SK-N-SH (cell line): ENCODE results near the gene TXLNA. TPM values are rescaled to one million over a fixed set of nuclear protein-coding genes. Genes with fewer than 3 reads are reported as not detected.

ENCODE experiments used
- CTCF ChIA-PET: fragments of 300-600, 350-600 bp; formaldehyde crosslinking; extraction: SDS; loops from one replicate; lab custom pipeline; 2021; lab: Yijun Ruan, JAX
- POLR2A ChIA-PET: fragments of 350-600 bp; sonication (Branson Sonifier 250); formaldehyde crosslinking; extraction: SDS; loops from one replicate; lab custom pipeline; 2020; ENCODE audit warnings: antibody characterized with exemption, inconsistent platforms; lab: Yijun Ruan, JAX
- DNase-seq: peaks from one replicate; pipeline ENCODE4 v3.0.0; 2012
- H2AFZ ChIP-seq: fragments of 200-600 bp; sonication (generic); 2 replicates; pipeline ENCODE4 v1.8.1; 2016; ENCODE audit warnings: antibody characterized with exemption, mild to moderate bottlenecking, low read depth
- H3F3A ChIP-seq: fragments of 200-600 bp; sonication (generic); replicated peaks from 2 replicates; pipeline ENCODE3; 2016; ENCODE audit warnings: antibody characterized with exemption, mild to moderate bottlenecking; ENCODE audit not compliant: insufficient read depth
- H3K27ac ChIP-seq, 2 experiments: fragments of 200-500 bp in 1 of 2; fragments of 200-600 bp in 1 of 2; sonication (Bioruptor generic) in 1 of 2; sonication (generic), shearing (Covaris generic) in 1 of 2; 2 replicates each; pipeline versions ENCODE4 v1.5.1 to v1.6.1; 2014 to 2016; ENCODE audit warnings: low read depth in 2 of 2, inconsistent platforms in 1 of 2, low read length in 1 of 2, mild to moderate bottlenecking in 1 of 2, mixed read lengths in 1 of 2
- H3K27me3 ChIP-seq: fragments of 200-600 bp; sonication (generic), shearing (Covaris generic); 2 replicates; pipeline ENCODE4 v1.6.1; 2016; ENCODE audit warnings: mixed run types; ENCODE audit not compliant: insufficient read depth
- H3K36me3 ChIP-seq, 2 experiments: fragments of 200-500 bp in 1 of 2; fragments of 200-600 bp in 1 of 2; sonication (Bioruptor generic) in 1 of 2; sonication (generic) in 1 of 2; replicated peaks in 1 of 2; 2 replicates each; pipeline versions ENCODE3 to v1.5.1; 2014 to 2016; ENCODE audit warnings: low read length in 1 of 2, mild to moderate bottlenecking in 1 of 2; ENCODE audit not compliant: insufficient read depth in 2 of 2, control insufficient read depth in 1 of 2
- H3K4me1 ChIP-seq, 2 experiments: fragments of 200-500 bp in 1 of 2; fragments of 200-600 bp in 1 of 2; sonication (Bioruptor generic) in 1 of 2; sonication (generic), shearing (Covaris generic) in 1 of 2; 2 replicates each; pipeline versions ENCODE4 v1.5.1 to v1.6.1; 2014 to 2016; ENCODE audit warnings: low read depth in 1 of 2, low read length in 1 of 2, mixed run types in 1 of 2; ENCODE audit not compliant: insufficient read depth in 2 of 2, control insufficient read depth in 1 of 2
- H3K4me2 ChIP-seq: fragments of 200-600 bp; sonication (generic), shearing (Covaris generic); 2 replicates; pipeline ENCODE4 v1.6.1; 2017; ENCODE audit warnings: mixed run types
- H3K4me3 ChIP-seq, 2 experiments: fragments of 200-500 bp in 1 of 2; fragments of 200-600 bp in 1 of 2; sonication (Bioruptor generic) in 1 of 2; sonication (generic), shearing (Covaris generic) in 1 of 2; 2 replicates each; pipeline versions ENCODE4 v1.5.1 to v1.8.1; 2014 to 2016; ENCODE audit warnings: low read depth in 2 of 2, inconsistent platforms in 1 of 2, low read length in 1 of 2, mild to moderate bottlenecking in 1 of 2, mixed read lengths in 1 of 2, moderate library complexity in 1 of 2
- H3K79me2 ChIP-seq: fragments of 200-600 bp; sonication (generic); 2 replicates; pipeline ENCODE4 v1.8.1; 2017; ENCODE audit warnings: mild to moderate bottlenecking; ENCODE audit not compliant: insufficient read depth
- H3K9ac ChIP-seq: fragments of 200-600 bp; sonication (generic); 2 replicates; pipeline ENCODE4 v1.6.1; 2017; ENCODE audit warnings: mixed run types
- H3K9me2 ChIP-seq: fragments of 200-600 bp; sonication (generic); 2 replicates; pipeline ENCODE4 v1.6.1; 2017; ENCODE audit warnings: mixed run types
- H3K9me3 ChIP-seq: fragments of 200-600 bp; sonication (generic); 2 replicates; pipeline ENCODE4 v1.6.1; 2017; ENCODE audit warnings: mixed run types, mild to moderate bottlenecking, moderate library complexity
- H4K20me1 ChIP-seq: fragments of 200-600 bp; sonication (generic); 2 replicates; pipeline ENCODE4 v1.6.1; 2017; ENCODE audit warnings: mild to moderate bottlenecking, mixed run types; ENCODE audit not compliant: insufficient read depth
- CHD2 ChIP-seq: fragments of 150-350 bp; IDR thresholded peaks from 2 replicates; pipeline ENCODE4 v1.6.1; 2018; ENCODE audit warnings: low read length; ENCODE audit not compliant: partially characterized antibody
- FOXJ3 ChIP-seq: sonication (generic); formaldehyde crosslinking; IDR thresholded peaks from 2 replicates; pipeline ENCODE4 v1.5.1; 2020; ENCODE audit warnings: mild to moderate bottlenecking, missing genetic modification reagents
- GABPA ChIP-seq: IDR thresholded peaks from 2 replicates; pipeline ENCODE4 v1.4.0; 2012; ENCODE audit warnings: low read depth, mild to moderate bottlenecking
- GATA2 ChIP-seq: sonication (generic); formaldehyde crosslinking; IDR thresholded peaks from 2 replicates; pipeline ENCODE4 v1.5.0; 2020; ENCODE audit warnings: mild to moderate bottlenecking, missing genetic modification reagents
- MAX ChIP-seq: IDR thresholded peaks from 2 replicates; pipeline ENCODE4 v1.4.0; 2012; ENCODE audit warnings: low read depth
- MXI1 ChIP-seq: IDR thresholded peaks from 2 replicates; pipeline ENCODE4 v1.6.1; 2012; ENCODE audit warnings: mild to moderate bottlenecking, low read depth, low read length, improper control_type of control experiment
- PBX3 ChIP-seq: IDR thresholded peaks from 2 replicates; pipeline ENCODE4; 2012
- POLR2AphosphoS5 ChIP-seq: IDR thresholded peaks from 2 replicates; pipeline ENCODE4 v1.6.1; 2012; ENCODE audit warnings: low read depth, low read length
- RAD21 ChIP-seq: IDR thresholded peaks from 2 replicates; pipeline ENCODE4 v1.6.1; 2012; ENCODE audit warnings: mild to moderate bottlenecking, low read length
- RXRA ChIP-seq: IDR thresholded peaks from 2 replicates; pipeline ENCODE4 v1.4.0; 2012; ENCODE audit warnings: low read depth, mild to moderate bottlenecking, borderline replicate concordance
- SIN3A ChIP-seq: IDR thresholded peaks from 2 replicates; pipeline ENCODE4 v1.6.1; 2012; ENCODE audit warnings: low read depth, mild to moderate bottlenecking, low read length, moderate library complexity, borderline replicate concordance
- SMC3 ChIP-seq: IDR thresholded peaks from 2 replicates; pipeline ENCODE4 v1.6.1; 2012; ENCODE audit warnings: low read depth, low read length, improper control_type of control experiment
- TAF1 ChIP-seq: IDR thresholded peaks from 2 replicates; pipeline ENCODE4 v1.6.1; 2012; ENCODE audit warnings: low read depth, mild to moderate bottlenecking, low read length, moderate library complexity, borderline replicate concordance
- USF2 ChIP-seq: fragments of 150-350 bp; IDR thresholded peaks from 2 replicates; pipeline ENCODE4 v1.6.1; 2017; ENCODE audit warnings: antibody characterized with exemption, low read length, low read depth, borderline replicate concordance
- YY1 ChIP-seq: IDR thresholded peaks from 2 replicates; pipeline ENCODE4 v1.4.0; 2012; ENCODE audit warnings: low read depth, mild to moderate bottlenecking
- ZBTB33 ChIP-seq: IDR thresholded peaks from 2 replicates; pipeline ENCODE4 v1.4.0; 2012; ENCODE audit warnings: low read depth, borderline replicate concordance
- WGBS: methylation state at CpG from one replicate; pipeline ENCODE4 v1.1.6; 2017; ENCODE audit warnings: low lambda C conversion rate; 5-methylcytosine and 5-hydroxymethylcytosine counted together
- polyA plus RNA-seq, 3 experiments: library from polyadenylated mRNA; depleted of rRNA; stranded (reverse); fragments of >200 nt; gene quantifications; 2 replicates each; pipeline ENCODE4 v1.2.3, GENCODE V29; 2012

The TXLNA gene
- polyA plus RNA-seq, 1 of the 3 experiments (the other 2 are of a cell fraction): 26.4 TPM

- DNase-seq: no peak
- Histone ChIP-seq H3K27ac (no peak overlapping the region), H3K9me3 (no peaks in the 10 kb centered on the region), H3K4me3 (no peak overlapping the region), H3K4me1 (peaks cover 15 to 16% of the 10 kb centered on the region in 2 experiments; a peak in 3 of 4 replicates), H3K4me2 (no peak overlapping the region), H4K20me1 (peaks cover 32% of the 10 kb centered on the region), H3F3A (no peaks in the 10 kb centered on the region), H3K36me3 (peaks cover 59 to 80% of the 10 kb centered on the region in 2 experiments), H2AFZ (no peak overlapping the region), H3K9ac (no peak overlapping the region), H3K9me2 (no peaks in the 10 kb centered on the region), H3K79me2 (peaks cover 76% of the 10 kb centered on the region), H3K27me3 (no peaks in the 10 kb centered on the region)
- TF ChIP-seq PBX3 (no peak), GABPA (no peak), FOXJ3 (CRISPR knock-in tag) (no peak), POLR2AphosphoS5 (no peak), YY1 (no peak), MXI1 (no peak), GATA2 (CRISPR knock-in tag) (no peak), CHD2 (no peak), RXRA (no peak), USF2 (no peak)
- 97% methylated on average over 2 of the region's 2 CpGs for WGBS
- ChIA-PET POLR2A (interaction anchor here (1.2 kb wide), 1 partner anchor 11 kb away, joined by 3 read pairs; no protein-coding TSS in a partner anchor), CTCF (interaction anchor here (1.2 kb wide), 1 partner anchor 14 kb away, joined by 6 read pairs; the partner anchor contains the start of gene CCDC28B)
These were observed 6.6 kb downstream of the TXLNA start for GRCh38 chr1:32186077-32186476.

- Histone ChIP-seq H4K20me1 (peaks cover 29% of the 10 kb centered on the region), H2AFZ (no peak overlapping the region), H3K4me2 (no peak overlapping the region), H3K9me2 (no peaks in the 10 kb centered on the region), H3K9ac (no peak overlapping the region), H3K36me3 (peaks cover 59 to 80% of the 10 kb centered on the region in 2 experiments), H3K4me3 (no peak overlapping the region), H3K27ac (no peak overlapping the region), H3K27me3 (no peaks in the 10 kb centered on the region), H3K79me2 (peaks cover 72% of the 10 kb centered on the region), H3F3A (no peaks in the 10 kb centered on the region), H3K4me1 (peaks cover 11 to 13% of the 10 kb centered on the region in 2 experiments; a peak in 2 of 4 replicates), H3K9me3 (no peaks in the 10 kb centered on the region)
- ChIA-PET POLR2A (no interaction called here), CTCF (interaction anchor here (1.2 kb wide), 1 partner anchor 14 kb away, joined by 6 read pairs; the partner anchor contains the start of gene CCDC28B)
- DNase-seq: no peak
- TF ChIP-seq RAD21: no peak
- TF ChIP-seq SIN3A: no peak
- no peak for TF ChIP-seq MAX
- no peak for TF ChIP-seq TAF1
- TF ChIP-seq RXRA: no peak
- no peak for TF ChIP-seq ZBTB33
- TF ChIP-seq YY1: no peak
- no peak for TF ChIP-seq SMC3
- 97% methylated on average over 2 of the region's 2 CpGs for WGBS
These were observed 7.0 kb downstream of the TXLNA start for GRCh38 chr1:32186491-32186890.
